HG03442 (cell line): Measurements from ENCODE around the gene MFN2.
"Not testable (repeated sequence)": the region's sequence is repeated elsewhere in the genome, so short reads cannot be mapped to it uniquely, and the experiment has no call there.

Source experiments
- ATAC-seq: cut with Tn5 transposase; IDR thresholded peaks from one replicate; pipeline ENCODE4 v1.9.1; 2021; ENCODE audit warnings: mild to moderate bottlenecking, moderate library complexity; ENCODE audit not compliant: unreplicated experiment

The MFN2 gene

DNA sequence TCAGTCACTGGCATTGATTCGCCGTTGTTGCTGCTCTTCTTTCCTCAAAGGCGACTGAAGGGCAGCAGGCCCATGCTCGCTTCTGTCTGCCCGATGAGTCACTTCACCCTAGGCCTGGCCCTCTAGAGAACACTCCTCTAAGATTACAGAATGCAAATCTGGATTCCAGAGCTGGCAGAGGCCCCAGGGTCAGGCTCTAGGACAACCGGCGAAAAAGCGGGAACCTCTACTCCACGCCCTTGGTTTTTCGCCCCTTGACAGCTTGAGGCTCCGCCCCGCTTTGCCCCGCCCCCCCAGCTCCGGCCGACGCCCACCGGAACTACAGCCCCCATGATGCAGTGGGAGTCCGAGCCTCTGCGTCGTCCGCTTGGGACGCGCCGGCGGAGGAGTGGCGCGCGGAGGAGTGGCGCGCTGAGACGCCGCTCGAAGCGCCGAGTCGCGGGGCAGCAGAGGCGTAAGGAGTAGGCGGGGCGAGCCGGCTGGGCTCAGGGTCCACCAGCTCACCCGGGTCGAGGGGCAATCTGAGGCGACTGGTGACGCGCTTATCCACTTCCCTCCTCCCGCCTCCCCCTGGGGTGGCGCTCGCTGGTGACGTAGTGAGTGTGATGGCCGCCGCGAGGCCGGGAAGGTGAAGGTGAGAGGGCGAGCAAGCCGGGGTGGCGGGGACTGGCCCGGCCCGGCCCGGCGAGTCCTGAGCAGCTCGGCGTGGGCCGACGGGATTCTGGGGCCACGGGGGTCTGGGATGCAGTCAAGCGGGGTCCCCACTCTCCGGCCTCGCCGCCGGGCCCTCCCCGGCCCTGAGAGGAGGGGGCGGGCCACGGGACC, at the start of gene MFN2:
MFN2 (plus strand) TSS at position 594 of the 825 bp plus-strand sequence. CDS start 8,725 bp downstream, outside the sequence.
- ATAC-seq = peak; percentile 83

DNA sequence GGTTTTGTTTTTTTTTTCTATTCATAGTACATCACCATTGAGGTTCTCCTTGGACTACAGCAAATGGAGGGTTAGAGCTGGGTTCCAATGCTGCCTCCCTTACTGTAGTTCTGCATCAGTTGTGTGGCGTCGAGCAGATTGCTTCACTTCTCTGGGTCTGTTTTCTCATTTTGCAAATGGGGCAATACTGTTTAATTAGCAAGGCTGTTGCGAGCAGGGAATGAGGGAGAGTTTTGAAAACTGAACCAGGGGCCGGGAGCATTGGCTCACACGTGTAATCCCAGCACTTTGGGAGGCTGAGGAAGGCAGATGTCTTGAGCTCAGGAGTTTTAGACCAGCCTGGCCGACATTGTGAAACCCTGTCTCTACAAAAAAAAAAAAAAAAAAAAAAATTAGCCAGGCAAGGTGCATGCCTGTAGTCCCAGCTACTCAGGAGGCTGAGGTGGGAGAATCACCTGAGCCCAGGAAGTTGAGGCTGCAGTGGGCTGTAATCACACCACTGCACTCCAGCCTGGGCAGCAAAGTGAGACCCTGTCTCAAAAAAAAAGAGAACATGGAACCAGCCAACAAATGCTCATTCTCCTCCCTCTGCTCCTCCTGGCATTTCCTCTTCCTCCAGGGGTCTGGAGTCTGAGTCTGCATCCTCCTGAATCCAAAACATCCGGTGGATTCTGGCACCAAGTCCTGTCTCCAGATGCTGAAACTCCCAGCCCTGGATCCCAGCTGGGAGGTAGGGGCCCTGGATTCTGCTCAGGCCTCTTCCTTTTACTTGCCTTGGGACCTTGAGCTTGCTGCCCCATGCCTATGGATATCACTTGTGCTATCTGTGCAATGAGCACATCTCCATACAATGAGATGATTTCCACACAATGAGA, 49.4 kb upstream of the MFN2 start:
- no peak for ATAC-seq

DNA sequence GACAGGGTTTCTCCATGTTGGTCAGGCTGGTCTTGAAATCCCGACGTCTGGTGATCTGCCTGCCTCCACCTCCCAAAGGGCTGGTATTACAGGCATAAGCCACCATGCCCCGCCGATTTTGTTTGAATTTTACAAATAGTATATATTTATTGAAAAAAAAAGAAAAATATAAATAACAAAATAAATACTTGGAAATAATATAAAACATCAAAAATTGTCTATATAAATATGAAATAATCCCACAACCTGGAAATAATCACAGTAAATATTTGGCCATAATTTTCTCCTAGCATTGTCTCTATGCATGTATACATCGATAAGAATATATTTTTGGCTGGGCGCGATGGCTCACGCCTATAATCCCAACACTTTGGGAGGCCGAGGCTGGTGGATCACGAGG, 48.4 kb upstream of the MFN2 start:
- ATAC-seq = no peak

DNA sequence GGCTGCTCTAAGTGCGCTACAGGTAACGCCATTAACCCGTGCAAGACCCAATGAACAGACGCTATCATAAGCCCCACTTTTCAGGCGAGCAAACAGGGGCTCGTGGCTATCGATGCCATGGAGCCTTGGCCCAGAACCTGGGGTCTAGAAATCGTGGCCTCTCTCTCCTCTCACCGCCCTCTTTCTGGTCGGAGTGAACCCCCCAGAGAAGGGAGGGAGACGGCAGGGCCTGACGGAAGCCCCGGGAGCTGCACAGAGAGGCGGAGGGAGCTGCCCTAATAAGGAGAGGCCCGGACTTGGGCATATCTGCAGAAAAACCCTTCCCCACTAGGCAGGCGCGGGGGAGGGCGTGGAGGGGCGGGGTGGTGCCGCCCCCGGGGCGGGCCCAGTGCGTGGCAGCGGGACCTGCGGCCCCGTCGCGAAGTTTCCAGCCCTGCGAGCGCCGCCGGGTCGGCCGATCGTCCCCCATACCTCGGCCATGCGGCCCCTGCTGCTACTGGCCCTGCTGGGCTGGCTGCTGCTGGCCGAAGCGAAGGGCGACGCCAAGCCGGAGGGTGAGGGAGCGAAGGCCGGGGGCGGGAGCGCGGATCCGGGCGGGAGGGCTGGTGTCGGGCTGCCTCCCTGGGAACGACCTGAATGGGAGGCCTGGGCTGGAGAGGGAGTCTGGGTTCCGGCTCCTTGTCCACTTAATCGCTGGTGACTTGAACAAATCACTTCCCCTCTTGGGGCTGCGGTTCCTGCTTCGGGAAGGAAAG, 45.8 kb upstream of the MFN2 start, which contains the start of gene PLOD1:
PLOD1 (plus strand) TSS at position 416 of the 755 bp plus-strand sequence; CDS start at position 479, 63 bp downstream.
- peak; percentile 77 for ATAC-seq

DNA sequence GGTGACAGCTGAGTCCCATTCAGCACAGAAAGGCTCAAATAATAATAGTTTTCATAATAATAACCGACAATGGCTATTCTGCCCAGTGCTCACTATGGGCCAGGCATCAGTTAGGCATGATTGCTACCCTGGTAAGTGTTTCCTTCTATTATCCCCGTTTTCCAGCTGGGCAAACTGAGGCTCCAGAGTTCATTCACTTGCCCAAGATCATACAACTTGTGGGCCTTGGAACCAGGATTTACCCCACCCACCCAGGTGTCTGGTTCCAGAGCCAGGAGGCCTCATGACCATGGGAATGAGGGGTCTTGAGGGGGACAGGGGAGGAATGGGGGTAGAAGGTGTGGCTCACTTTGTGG, 45.2 kb upstream of the MFN2 start:
- ATAC-seq = no peak

DNA sequence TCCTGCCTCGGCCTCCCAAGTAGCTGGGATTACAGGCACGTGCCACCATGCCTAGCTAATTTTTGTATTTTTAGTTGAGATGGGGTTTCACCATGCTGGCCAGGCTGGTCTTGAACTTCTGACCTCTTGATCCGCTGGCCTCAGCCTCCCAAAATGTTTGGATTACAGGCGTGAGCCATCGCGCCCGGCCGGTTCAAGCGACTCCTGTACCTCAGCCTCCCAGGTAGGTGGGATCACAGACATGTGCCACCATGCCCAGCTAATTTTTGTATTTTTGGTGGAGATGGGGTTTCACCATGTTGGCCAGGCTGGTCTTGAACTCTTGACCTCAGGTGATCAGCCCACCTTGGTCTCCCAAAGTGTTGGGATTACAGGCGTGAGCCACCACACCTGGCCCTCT, 44.5 kb upstream of the MFN2 start:
- not testable (repeated sequence) for ATAC-seq

DNA sequence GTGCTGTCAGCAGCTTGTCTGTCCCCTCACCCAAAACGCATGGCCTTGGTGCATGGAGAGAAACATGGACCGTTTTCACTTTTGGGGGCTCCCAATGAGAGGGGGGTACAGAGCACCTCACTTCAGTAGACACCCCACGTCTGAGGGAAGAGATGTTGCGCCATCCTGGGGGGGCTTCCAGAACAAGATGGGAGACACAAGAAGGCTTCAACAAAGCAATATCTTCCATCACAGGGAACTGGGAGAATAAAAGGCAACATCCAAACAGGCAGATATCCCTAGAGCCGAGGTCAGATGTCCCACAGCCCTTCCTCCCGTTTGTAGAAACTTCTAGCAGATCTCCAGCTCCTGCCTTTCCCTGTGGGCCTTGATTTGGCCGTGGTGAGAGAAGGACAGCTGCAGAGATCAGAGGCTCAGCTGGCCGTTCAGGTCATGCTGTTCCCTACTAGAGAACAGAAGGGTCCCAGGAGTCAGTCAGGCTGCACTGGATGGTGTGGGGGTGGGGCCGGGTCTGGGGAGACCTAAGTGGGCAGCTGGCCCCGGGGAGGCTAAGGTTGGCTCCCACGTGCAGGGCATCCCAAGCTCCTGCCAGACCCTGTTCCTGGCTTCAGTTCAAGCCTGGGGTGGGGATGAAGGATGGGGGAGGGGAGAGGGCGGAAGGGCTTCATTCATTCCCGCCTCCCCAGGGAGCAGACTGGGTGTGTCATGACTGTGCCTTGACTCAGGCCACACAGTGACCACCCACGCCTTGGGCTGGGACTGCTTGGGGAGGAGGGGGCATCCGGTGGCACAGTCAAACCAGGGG, 41.3 kb upstream of the MFN2 start:
- no peak for ATAC-seq

DNA sequence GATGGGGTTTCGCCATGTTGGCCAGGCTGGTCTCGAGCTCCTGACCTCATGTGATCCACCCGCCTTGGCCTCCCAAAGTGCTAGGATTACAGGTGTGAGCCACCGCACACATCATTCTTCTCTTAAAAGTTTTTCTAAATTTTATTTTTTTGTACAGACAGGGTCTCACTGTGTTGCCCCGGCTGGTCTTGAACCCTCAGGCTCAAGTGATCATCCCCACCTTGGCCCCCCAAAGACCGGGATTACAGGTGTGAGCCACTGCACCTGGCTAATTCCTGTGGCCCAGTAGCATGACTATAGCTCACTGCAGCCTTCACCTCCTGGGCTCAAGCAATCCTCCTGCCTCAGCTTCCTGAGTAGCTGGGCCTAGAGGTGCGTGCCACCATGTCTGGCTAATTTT, 40.5 kb upstream of the MFN2 start:
- ATAC-seq = not testable (repeated sequence)

DNA sequence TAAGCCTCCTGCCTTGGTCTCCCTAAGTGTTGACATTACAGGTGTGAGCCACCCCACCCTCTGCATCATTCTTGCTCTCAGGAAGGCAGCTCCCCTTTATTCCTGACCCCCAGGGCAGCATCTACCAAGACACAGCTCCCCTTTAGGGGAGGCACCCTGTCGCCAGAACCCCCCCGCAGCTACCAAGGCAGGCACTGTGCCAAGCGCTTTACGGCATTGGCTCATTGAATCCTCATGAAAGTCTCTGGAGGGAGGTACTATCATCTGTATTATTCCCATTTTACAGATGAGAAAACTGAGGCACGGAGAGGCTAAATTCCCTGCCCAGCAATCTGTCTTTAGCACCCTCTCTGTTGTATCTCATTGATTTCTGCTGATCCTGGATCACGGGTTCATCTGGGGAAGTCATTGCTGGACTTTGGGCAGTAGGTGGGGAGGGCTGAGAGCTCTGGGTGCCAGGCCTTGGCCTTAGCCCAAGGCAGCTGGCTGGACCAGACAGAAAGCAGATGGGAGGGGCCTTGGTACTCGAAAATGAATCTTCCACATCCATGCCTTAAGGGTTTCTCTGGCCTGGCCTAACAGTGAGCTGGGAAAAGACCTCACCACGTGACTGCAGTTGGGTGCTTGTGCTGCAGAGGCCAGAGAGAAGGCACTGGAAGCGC, 39.9 kb upstream of the MFN2 start:
- no peak for ATAC-seq

DNA sequence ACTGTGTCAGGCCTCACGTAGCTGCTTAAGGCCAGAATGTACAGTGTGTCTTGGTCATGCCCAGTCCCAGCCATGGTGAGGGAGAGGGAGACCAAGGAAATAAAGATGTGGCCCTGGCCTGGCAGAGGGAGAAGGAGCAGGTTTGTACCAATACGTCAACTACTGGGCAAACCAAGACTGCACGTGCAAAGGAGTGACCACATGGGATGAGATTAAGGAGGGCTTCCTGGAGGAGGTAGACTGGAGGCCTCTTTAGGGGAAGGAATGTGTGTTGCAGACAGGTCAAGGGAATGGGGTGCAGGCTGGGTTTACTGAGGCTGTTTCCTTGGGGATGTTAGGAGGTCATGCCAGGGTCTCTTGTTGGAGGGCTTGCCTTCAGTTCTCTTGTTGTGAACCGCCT, 38.0 kb upstream of the MFN2 start:
- no peak for ATAC-seq

DNA sequence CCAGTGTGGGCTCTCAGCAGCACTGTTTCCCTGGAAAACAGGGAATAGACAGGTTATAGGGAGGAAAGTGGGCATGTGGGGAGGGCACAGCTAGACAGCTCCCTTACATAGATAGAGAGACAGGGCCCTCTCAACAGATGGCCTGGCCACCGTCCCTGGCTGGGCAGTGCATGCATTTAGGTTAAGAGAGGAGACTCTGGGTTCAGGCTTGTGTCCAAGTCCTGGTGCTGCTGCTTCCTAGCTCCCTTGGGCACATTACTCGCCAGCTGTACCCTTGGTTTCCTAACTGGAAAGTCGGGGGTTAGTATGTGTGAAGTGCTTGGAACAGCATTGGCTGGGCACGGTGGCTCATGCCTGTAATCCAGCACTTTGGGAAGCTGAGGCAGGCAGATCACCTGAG, 36.6 kb upstream of the MFN2 start:
- ATAC-seq = no peak

DNA sequence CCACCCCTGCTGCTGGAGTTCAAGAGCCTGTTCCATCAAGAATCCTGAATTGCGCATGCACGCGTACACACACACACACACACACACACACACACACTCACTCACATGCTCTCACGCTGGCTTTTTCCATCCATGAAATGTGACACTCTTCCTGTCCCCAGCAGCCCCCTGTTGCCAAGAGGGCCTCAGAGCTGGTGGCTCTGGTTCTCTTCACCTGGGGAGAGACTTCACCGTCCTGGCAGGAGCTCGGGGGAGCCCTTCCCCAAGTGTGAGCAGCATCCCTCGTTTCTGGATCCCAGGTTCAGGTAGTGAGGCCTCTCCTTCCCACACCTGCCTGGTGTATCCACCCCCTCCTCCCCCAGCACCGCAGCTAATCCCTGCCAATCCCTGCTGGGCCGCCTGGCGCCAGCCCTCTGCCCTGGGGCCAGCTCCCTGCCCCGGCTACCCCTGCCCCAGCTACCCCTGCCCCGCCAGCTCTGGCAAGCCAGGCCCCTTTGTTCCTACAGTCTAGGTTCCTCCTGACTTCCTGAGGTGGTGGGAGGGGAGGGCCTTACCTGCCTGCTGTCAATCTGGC, 35.8 kb upstream of the MFN2 start:
- ATAC-seq = no peak

DNA sequence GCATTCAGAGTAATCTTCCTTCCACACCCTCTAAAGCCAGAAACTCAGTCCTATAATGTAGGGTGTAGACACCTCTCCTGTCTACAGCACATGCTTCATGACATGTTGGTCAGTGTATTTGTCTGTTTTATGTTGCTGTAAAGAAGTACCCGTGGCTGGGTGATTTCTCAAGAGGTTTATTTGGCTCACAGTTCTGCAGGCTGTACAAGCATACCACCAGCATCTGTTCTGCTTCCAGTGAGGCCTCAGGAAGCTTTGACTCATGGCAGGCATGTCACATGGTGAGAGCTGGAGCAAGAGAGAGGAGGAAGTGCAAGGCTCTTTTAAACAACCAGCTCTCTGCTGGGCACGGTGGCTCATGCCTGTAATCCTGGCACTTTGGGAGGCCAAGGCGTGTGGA, 33.6 kb upstream of the MFN2 start:
- ATAC-seq = no peak

DNA sequence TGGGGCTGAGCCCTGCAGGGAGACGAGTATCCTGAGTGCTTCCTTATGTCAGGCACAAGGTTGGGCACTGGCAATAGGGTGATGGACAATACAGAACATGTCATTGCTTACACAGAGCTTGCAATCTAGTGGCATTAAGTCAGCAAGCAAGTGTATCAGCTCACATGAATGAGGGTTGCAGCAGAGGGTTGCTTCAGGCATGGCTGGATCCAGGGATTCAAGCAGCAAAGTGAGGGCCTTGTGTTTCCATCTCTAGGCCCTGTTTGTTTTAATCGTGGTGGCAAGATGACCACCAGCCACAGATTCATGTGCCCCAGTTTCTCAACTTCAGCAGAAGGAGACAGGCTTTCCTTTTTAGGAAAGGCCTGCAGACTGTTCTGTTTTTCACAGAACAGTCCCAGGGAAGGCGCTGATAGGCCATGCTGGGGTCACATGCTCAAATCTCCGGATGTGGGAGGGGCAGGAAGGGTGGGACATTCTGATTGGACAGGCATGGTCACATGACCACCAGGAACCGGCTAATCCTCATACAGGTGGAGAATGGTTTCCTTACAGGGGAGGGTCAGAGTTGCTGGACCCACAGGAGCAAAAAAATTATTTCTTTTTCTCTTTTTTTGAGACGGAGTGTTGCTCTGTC, 31.3 kb upstream of the MFN2 start:
- ATAC-seq = no peak

DNA sequence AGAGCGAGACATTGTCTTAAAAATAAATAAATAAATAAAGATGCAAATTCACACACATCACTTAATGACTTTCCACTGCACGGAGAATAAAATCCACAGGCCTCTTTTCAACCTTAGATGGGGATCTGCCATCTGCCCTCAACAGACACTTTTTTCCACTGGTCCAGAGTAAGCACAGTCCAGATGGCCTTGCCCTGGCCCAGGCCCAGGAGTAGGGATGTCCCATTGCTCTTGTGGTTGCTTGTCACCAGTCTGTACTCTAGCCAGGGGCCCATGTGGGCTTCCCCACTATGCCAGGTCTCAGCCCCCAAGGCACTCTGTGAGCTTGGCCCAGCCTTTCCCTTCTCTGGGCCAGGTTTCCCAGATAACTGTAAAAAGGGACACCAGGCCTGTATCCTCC, 28.3 kb upstream of the MFN2 start:
- no peak for ATAC-seq

DNA sequence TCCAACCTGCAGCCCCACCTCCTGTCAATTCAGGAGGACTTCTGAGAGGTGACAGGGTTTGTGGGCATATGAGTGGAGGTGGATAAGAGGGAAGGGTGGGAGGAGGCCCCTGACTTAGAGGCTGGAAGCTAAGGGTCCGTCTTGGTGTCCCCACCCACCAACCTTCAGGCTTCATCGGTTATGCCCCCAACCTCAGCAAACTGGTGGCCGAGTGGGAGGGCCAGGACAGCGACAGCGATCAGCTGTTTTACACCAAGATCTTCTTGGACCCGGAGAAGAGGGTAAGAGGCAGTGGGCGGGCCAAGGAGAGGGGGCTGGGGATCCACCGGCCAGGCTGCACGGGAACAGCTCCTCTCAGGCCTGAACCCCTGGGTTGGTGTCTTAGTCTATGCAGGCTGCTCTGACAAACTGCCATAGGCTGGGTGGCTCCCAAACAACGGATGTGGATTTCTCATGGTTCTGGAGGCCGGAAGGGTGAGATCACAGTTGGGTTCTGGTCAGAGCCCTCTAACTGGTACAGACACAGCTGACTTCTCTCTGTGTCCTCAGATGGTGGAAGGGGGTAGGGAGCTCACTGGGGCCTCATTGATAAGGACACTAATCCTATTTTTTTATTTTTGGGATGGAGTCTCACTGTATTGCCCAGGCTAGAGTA, 27.7 kb upstream of the MFN2 start:
- ATAC-seq = no peak

DNA sequence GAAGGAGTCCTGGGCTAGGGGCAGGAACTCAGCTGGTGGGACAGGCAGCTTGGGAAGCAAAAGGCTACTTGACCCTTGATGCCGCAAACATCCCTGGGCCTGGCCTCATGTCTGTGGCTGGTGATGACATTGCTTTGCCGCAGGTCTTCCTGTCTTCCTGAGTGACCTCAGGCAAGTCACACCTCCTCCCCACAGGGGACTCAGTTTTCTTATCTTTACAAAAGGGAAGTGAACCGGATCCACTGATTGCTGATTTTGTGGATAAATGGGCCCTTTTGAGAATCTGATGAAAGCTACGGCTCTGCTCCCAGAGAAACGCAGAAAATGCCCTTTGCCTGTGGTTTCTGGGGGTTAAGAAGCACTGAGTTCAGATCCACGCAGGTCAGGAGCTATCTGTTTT, 25.0 kb upstream of the MFN2 start:
- no peak for ATAC-seq

DNA sequence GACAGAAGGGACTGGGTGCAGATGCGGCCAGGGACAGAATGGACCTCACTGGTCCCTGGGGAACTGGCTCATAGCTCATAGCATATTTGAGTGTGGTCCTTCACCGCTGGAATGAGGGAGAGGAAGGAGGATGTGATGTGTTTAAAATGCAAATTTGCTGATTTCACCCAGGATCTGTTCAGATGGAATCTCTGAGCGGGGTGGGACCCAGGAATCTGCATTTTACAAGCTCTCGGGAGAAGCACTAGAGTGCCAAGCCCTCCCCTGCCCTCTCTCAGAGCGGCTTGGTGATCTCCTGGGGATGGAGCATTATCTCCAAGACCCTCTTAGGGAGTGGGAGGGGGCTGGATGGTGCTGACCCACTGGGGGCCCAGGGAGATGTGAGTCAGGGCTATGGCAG, 22.8 kb upstream of the MFN2 start:
- ATAC-seq = no peak

DNA sequence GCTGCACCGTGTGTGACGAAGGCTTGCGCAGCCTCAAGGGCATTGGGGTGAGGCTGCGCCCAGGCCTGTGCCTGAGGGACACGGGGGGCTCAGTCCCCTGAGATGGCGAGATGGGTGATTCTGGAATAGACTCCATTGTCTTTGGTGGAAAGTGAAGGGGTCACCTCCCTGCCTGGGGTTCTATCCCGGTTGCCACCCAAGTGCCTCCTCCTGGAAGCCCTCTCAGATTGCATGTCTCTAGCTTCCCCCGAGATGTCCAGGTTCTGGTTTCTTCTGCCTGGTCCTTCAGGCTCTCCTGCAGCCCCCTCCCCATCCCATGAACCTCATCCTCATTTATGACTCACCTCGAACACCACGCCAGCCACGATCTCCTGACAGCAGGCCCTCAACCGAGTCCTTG, 22.3 kb upstream of the MFN2 start:
- no peak for ATAC-seq
